ENCODE results near the gene RAB5A.

DNA sequence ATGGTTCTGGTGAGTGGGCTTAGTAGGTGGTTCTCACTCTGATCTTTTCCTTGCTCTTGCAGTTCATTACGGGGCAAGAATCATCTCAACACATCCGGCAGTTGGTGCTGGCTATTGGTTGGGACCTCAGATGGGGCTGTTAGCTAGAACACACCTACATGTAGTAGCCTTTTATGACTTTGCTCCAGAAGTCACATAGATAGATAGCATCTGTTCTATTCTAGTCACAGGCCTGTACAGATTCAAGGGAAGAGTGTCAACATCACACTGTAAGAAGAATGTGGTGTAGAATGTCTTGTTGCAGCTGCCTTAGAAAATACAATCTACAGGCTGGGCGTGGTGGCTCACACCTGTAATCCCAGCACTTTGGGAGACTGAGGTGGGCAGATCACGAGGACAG lies 15.1 kb downstream of the RAB5A start:
- TF ChIP-seq, protein P1, sequence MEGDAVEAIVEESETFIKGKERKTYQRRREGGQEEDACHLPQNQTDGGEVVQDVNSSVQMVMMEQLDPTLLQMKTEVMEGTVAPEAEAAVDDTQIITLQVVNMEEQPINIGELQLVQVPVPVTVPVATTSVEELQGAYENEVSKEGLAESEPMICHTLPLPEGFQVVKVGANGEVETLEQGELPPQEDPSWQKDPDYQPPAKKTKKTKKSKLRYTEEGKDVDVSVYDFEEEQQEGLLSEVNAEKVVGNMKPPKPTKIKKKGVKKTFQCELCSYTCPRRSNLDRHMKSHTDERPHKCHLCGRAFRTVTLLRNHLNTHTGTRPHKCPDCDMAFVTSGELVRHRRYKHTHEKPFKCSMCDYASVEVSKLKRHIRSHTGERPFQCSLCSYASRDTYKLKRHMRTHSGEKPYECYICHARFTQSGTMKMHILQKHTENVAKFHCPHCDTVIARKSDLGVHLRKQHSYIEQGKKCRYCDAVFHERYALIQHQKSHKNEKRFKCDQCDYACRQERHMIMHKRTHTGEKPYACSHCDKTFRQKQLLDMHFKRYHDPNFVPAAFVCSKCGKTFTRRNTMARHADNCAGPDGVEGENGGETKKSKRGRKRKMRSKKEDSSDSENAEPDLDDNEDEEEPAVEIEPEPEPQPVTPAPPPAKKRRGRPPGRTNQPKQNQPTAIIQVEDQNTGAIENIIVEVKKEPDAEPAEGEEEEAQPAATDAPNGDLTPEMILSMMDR (IDR thresholded peaks at IDR 0.05; ENCODE audit: insufficient read depth, low read length, poor library complexity, severe bottlenecking) = no peak
- TF ChIP-seq EZH2phosphoT487 (conservative IDR thresholded peaks at IDR 0.05; ENCODE audit: low read length) = no peak
